ENCODE data around the gene CSTB. TPM values are rescaled to one million over a fixed set of nuclear protein-coding genes. Genes with fewer than 3 reads are reported as not detected.

CSTB gene
- total and polyA plus RNA-seq, 2 donors (not counting 3 experiments of a cell fraction or from before 2014, with no cell fraction given): 65.8 to 83.7 TPM

GRCh38 chr21:43794857-43795256 is 18.7 kb upstream of the CSTB start:
- Histone ChIP-seq H3K79me2 (ENCODE audit: control insufficient read depth, insufficient read depth, low read length) (peaks cover 47% of the 10 kb centered on the region), H3K4me2 (ENCODE audit: insufficient read depth, low read length) (no peak overlapping the region), H2AFZ (ENCODE audit: low read depth, low read length) (no peak overlapping the region), H3K9me1 (replicated peaks; ENCODE audit: control insufficient read depth, extremely low read depth, insufficient read depth, low read length) (no peaks in the 10 kb centered on the region), H3K9ac (replicated peaks; ENCODE audit: extremely low read depth, insufficient read depth, low read length) (no peak overlapping the region), H4K20me1 (replicated peaks; ENCODE audit: control insufficient read depth, extremely low read depth, insufficient read depth, low read length) (no peaks in the 10 kb centered on the region), H3K27ac (ENCODE audit: insufficient read depth, low read depth, low read length) (no peak overlapping the region), H3K4me1 (ENCODE audit: control insufficient read depth, extremely low read depth, insufficient read depth, low read length) (peaks cover 7% of the 10 kb centered on the region), H3K36me3 (ENCODE audit: control insufficient read depth in 2 of 2, extremely low read depth in 1 of 2, insufficient read depth in 2 of 2, low read length in 2 of 2) (peaks cover 23 to 61% of the 10 kb centered on the region in 2 experiments), H3K9me3 (replicated peaks; ENCODE audit: control insufficient read depth, insufficient read depth, low read length) (no peaks in the 10 kb centered on the region), H3K27me3 (ENCODE audit: control insufficient read depth in 2 of 2, insufficient read depth in 2 of 2, low read length in 2 of 2) (no peaks in the 10 kb centered on the region), H3K4me3 (replicated peaks in 1 of 3; ENCODE audit: insufficient read depth in 1 of 3, low read depth in 1 of 3, low read length in 3 of 3) (no peak overlapping the region)
- FAIRE-seq (no peak), DNase-seq (ENCODE audit: low read depth, low spot score) (no peak)
- POLR2A ChIA-PET: no interaction called here
- dilution Hi-C loops (cut with MboI; ENCODE audit: extremely low pct_ligation_motif_present, low sequenced_read_pairs): no loop called here
- CTCF ChIA-PET: no interaction called here
- TF ChIP-seq POLR2AphosphoS5 (IDR thresholded peaks at IDR 0.05; ENCODE audit: insufficient read depth, low read depth, low read length): no peak
- no peak for TF ChIP-seq POLR2A (IDR thresholded peaks at IDR 0.05; ENCODE audit: low read depth, low read length)
- TF ChIP-seq FOS (IDR thresholded peaks at IDR 0.05; ENCODE audit: borderline replicate concordance, insufficient read depth, low read length): no peak
- TF ChIP-seq JUN (IDR thresholded peaks at IDR 0.05; ENCODE audit: borderline replicate concordance, insufficient read depth, insufficient read length, low read depth): no peak
- no peak for TF ChIP-seq EZH2 (IDR thresholded peaks at IDR 0.05; ENCODE audit: borderline replicate concordance, low read depth, low read length, severe bottlenecking)
- no TSS peak for BruUV-seq (replicated peaks)
- intact Hi-C loops (cut with micrococcal nuclease): no loop called here

- intact Hi-C loops (cut with micrococcal nuclease) (no loop called here), dilution Hi-C loops (cut with MboI; ENCODE audit: extremely low pct_ligation_motif_present, low sequenced_read_pairs) (no loop called here)
- H3K36me3 ChIP-seq (ENCODE audit: control insufficient read depth in 2 of 2, extremely low read depth in 1 of 2, insufficient read depth in 2 of 2, low read length in 2 of 2): peaks cover 23 to 56% of the 10 kb centered on the region in 2 experiments
- DNase-seq (ENCODE audit: low read depth, low spot score) (no peak), FAIRE-seq (no peak)
- no peak overlapping the region for H3K4me3 ChIP-seq (replicated peaks in 1 of 3; ENCODE audit: insufficient read depth in 1 of 3, low read depth in 1 of 3, low read length in 3 of 3)
- no peak overlapping the region for H3K4me2 ChIP-seq (ENCODE audit: insufficient read depth, low read length)
- TF ChIP-seq JUN (IDR thresholded peaks at IDR 0.05; ENCODE audit: borderline replicate concordance, insufficient read depth, insufficient read length, low read depth) (no peak), GATA2 (IDR thresholded peaks at IDR 0.05; ENCODE audit: insufficient read depth, insufficient read length, low read depth, low read length) (no peak), MAX (IDR thresholded peaks at IDR 0.05; ENCODE audit: insufficient read depth, insufficient read length) (no peak), POLR2AphosphoS5 (IDR thresholded peaks at IDR 0.05; ENCODE audit: insufficient read depth, low read depth, low read length) (no peak)
- peaks cover 52% of the 10 kb centered on the region for H3K79me2 ChIP-seq (ENCODE audit: control insufficient read depth, insufficient read depth, low read length)
- H3K9ac ChIP-seq (replicated peaks; ENCODE audit: extremely low read depth, insufficient read depth, low read length): no peak overlapping the region
- H3K4me1 ChIP-seq (ENCODE audit: control insufficient read depth, extremely low read depth, insufficient read depth, low read length): peaks cover 7% of the 10 kb centered on the region
- no peaks in the 10 kb centered on the region for H3K9me3 ChIP-seq (replicated peaks; ENCODE audit: control insufficient read depth, insufficient read depth, low read length)
- H3K27me3 ChIP-seq (ENCODE audit: control insufficient read depth in 2 of 2, insufficient read depth in 2 of 2, low read length in 2 of 2): no peaks in the 10 kb centered on the region
- POLR2A ChIA-PET: no interaction called here
- no peak overlapping the region for H3K27ac ChIP-seq (ENCODE audit: insufficient read depth, low read depth, low read length)
- H3K9me1 ChIP-seq (replicated peaks; ENCODE audit: control insufficient read depth, extremely low read depth, insufficient read depth, low read length): no peaks in the 10 kb centered on the region
- no TSS peak for BruUV-seq (replicated peaks)
- CTCF ChIA-PET: no interaction called here
- no peaks in the 10 kb centered on the region for H4K20me1 ChIP-seq (replicated peaks; ENCODE audit: control insufficient read depth, extremely low read depth, insufficient read depth, low read length)
- H2AFZ ChIP-seq (ENCODE audit: low read depth, low read length): no peak overlapping the region
Measured at GRCh38 chr21:43794311-43794710, 18.2 kb upstream of the CSTB start.
